Panc1 (cell line): ENCODE data around the gene CENATAC.

Source experiments
- POLR2AphosphoS5 ChIP-seq: IDR thresholded peaks from 2 replicates; pipeline ENCODE4 v1.6.1; 2012; ENCODE audit warnings: mild to moderate bottlenecking, low read depth, low read length, moderate library complexity
- TCF7L2 ChIP-seq: IDR thresholded peaks from 2 replicates; pipeline ENCODE4 v1.6.1; 2011; ENCODE audit warnings: mild to moderate bottlenecking, low read depth, low read length, inconsistent platforms
- TF ChIP-seq, protein P1 (sequence below): fragments of 450-650 bp; IDR thresholded peaks from 2 replicates; pipeline ENCODE4 v1.5.1; 2017; ENCODE audit warnings: mild to moderate bottlenecking
- TF ChIP-seq, protein P2 (sequence below), 2 experiments: IDR thresholded peaks; 2 replicates each; pipeline ENCODE4 v1.6.1; 2011 to 2012; ENCODE audit warnings: low read depth in 2 of 2, control low read depth in 1 of 2, low read length in 1 of 2, mild to moderate bottlenecking in 1 of 2, moderate library complexity in 1 of 2; ENCODE audit not compliant: insufficient read depth in 1 of 2

- peak; percentile 82 for TF ChIP-seq POLR2AphosphoS5
- TF ChIP-seq, protein P1, sequence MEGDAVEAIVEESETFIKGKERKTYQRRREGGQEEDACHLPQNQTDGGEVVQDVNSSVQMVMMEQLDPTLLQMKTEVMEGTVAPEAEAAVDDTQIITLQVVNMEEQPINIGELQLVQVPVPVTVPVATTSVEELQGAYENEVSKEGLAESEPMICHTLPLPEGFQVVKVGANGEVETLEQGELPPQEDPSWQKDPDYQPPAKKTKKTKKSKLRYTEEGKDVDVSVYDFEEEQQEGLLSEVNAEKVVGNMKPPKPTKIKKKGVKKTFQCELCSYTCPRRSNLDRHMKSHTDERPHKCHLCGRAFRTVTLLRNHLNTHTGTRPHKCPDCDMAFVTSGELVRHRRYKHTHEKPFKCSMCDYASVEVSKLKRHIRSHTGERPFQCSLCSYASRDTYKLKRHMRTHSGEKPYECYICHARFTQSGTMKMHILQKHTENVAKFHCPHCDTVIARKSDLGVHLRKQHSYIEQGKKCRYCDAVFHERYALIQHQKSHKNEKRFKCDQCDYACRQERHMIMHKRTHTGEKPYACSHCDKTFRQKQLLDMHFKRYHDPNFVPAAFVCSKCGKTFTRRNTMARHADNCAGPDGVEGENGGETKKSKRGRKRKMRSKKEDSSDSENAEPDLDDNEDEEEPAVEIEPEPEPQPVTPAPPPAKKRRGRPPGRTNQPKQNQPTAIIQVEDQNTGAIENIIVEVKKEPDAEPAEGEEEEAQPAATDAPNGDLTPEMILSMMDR, result no peak; the same call in 1 of the 2 replicates
- TF ChIP-seq, protein P2, sequence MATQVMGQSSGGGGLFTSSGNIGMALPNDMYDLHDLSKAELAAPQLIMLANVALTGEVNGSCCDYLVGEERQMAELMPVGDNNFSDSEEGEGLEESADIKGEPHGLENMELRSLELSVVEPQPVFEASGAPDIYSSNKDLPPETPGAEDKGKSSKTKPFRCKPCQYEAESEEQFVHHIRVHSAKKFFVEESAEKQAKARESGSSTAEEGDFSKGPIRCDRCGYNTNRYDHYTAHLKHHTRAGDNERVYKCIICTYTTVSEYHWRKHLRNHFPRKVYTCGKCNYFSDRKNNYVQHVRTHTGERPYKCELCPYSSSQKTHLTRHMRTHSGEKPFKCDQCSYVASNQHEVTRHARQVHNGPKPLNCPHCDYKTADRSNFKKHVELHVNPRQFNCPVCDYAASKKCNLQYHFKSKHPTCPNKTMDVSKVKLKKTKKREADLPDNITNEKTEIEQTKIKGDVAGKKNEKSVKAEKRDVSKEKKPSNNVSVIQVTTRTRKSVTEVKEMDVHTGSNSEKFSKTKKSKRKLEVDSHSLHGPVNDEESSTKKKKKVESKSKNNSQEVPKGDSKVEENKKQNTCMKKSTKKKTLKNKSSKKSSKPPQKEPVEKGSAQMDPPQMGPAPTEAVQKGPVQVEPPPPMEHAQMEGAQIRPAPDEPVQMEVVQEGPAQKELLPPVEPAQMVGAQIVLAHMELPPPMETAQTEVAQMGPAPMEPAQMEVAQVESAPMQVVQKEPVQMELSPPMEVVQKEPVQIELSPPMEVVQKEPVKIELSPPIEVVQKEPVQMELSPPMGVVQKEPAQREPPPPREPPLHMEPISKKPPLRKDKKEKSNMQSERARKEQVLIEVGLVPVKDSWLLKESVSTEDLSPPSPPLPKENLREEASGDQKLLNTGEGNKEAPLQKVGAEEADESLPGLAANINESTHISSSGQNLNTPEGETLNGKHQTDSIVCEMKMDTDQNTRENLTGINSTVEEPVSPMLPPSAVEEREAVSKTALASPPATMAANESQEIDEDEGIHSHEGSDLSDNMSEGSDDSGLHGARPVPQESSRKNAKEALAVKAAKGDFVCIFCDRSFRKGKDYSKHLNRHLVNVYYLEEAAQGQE (IDR thresholded peaks at IDR 0.05; ENCODE audit: insufficient read depth in 1 of 2, low read depth in 2 of 2, low read length in 1 of 2), result no peak
- no peak for TF ChIP-seq TCF7L2
Observed at GRCh38 chr11:119057000-119057769, 59.2 kb downstream of the CENATAC start, which contains the start of gene HYOU1.
